ENCODE results near the gene ZNF69. TPM values are rescaled to one million over a fixed set of nuclear protein-coding genes. Genes with fewer than 3 reads are reported as not detected.

The ZNF69 gene
- total and polyA plus RNA-seq, 2 of the 13 experiments (the other 11 are each of a cell fraction or from before 2014, with no cell fraction given), result 9.6 to 21.0 TPM

DNA sequence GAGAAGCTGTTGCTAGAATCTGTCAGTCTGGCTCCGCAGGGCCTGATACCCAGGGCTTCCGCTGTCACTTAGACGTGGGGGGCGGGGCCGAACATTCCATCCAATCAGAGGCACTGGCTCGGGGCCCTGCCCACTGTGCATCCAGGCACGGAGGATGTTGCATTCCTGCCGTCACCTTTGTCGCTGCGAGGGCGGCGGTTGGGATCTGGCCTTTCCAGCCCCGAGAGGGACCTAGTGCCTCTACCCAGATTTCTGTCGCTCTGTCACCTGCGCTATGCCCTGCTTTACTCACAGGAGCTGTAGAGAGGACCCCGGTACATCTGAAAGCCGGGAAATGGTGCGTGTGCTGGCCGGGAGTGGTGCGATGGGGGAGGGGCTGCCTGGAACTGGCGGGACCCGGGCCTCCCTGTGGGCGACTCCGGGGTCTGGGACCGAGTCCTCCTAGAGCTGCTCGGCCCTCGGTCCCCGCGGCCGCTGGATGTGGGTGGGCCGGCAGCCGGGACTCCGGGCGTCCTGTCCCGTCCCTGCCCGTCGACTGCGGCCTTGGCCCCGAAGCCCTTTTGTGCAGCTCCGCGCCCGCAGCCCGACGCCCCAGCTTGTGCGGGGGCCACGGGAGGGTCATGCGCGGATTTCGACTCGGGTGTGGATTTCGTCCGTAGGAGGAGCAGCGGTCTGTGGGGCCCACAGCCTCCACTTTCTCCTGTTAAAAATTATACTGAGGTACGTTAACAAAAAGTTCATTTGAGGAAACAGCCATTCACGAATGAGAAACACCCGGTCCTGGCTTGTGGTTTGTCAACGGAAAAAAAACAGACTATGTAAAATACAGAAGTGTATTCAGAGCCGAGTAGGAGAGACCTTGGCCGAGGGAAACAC, 38.8 kb upstream of the ZNF69 start, which contains the start of gene ZNF439 (continued):
- TF ChIP-seq, protein P1, sequence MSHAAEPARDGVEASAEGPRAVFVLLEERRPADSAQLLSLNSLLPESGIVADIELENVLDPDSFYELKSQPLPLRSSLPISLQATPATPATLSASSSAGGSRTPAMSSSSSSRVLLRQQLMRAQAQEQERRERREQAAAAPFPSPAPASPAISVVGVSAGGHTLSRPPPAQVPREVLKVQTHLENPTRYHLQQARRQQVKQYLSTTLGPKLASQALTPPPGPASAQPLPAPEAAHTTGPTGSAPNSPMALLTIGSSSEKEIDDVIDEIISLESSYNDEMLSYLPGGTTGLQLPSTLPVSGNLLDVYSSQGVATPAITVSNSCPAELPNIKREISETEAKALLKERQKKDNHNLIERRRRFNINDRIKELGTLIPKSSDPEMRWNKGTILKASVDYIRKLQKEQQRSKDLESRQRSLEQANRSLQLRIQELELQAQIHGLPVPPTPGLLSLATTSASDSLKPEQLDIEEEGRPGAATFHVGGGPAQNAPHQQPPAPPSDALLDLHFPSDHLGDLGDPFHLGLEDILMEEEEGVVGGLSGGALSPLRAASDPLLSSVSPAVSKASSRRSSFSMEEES (CRISPR knock-in tag; IDR thresholded peaks at IDR 0.05), result no peak
- TF ChIP-seq ONECUT2 (CRISPR knock-in tag; IDR thresholded peaks at IDR 0.05), result no peak
- no peak for TF ChIP-seq ZZZ3 (CRISPR knock-in tag; IDR thresholded peaks at IDR 0.05; ENCODE audit: borderline replicate concordance)
- TF ChIP-seq IRF2 (CRISPR knock-in tag; IDR thresholded peaks at IDR 0.05), result peak; percentile 44; the same call in 1 of the 2 replicates
- no peak for TF ChIP-seq DBP (CRISPR knock-in tag; IDR thresholded peaks at IDR 0.05; ENCODE audit: not compliant biosample characterization)
- 0 out of 2 replicates have a peak, but pooled peaks have one; percentile 41 for TF ChIP-seq ZSCAN5A (CRISPR knock-in tag; IDR thresholded peaks at IDR 0.05; ENCODE audit: borderline replicate concordance)
- peak; percentile 39; the same call in 1 of the 2 replicates for TF ChIP-seq ZNF292 (CRISPR knock-in tag; IDR thresholded peaks at IDR 0.05; ENCODE audit: borderline replicate concordance, low read depth)
- TF ChIP-seq, protein P2, sequence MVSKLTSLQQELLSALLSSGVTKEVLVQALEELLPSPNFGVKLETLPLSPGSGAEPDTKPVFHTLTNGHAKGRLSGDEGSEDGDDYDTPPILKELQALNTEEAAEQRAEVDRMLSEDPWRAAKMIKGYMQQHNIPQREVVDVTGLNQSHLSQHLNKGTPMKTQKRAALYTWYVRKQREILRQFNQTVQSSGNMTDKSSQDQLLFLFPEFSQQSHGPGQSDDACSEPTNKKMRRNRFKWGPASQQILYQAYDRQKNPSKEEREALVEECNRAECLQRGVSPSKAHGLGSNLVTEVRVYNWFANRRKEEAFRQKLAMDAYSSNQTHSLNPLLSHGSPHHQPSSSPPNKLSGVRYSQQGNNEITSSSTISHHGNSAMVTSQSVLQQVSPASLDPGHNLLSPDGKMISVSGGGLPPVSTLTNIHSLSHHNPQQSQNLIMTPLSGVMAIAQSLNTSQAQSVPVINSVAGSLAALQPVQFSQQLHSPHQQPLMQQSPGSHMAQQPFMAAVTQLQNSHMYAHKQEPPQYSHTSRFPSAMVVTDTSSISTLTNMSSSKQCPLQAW (CRISPR knock-in tag; IDR thresholded peaks at IDR 0.05), result peak; percentile 63; the same call in 1 of the 2 replicates
- TF ChIP-seq CCDC6 (CRISPR knock-in tag; IDR thresholded peaks at IDR 0.05), result peak; percentile 25; the same call in 1 of the 2 replicates
- TF ChIP-seq ERF (CRISPR knock-in tag; IDR thresholded peaks at IDR 0.05), result peak; percentile 28; the same call in 1 of the 2 replicates
- peak; percentile 74 for TF ChIP-seq ZNF430 (CRISPR knock-in tag; IDR thresholded peaks at IDR 0.05)
- no peak for TF ChIP-seq SRSF9 (IDR thresholded peaks at IDR 0.05; ENCODE audit: borderline replicate concordance, insufficient read depth, low read depth, low read length, poor library complexity, severe bottlenecking)
- TF ChIP-seq, protein P3, sequence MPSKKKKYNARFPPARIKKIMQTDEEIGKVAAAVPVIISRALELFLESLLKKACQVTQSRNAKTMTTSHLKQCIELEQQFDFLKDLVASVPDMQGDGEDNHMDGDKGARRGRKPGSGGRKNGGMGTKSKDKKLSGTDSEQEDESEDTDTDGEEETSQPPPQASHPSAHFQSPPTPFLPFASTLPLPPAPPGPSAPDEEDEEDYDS (CRISPR knock-in tag; IDR thresholded peaks at IDR 0.05), result peak; percentile 63; the same call in 1 of the 2 replicates
- TF ChIP-seq ZNF646 (CRISPR knock-in tag; IDR thresholded peaks at IDR 0.05), result peak; percentile 56; the same call in 1 of the 2 replicates
